Suprapubic skin (tissue), 4 donors: ENCODE results near the gene PRR5.

Source experiments
- EP300 ChIP-seq: sonication (generic); formaldehyde crosslinking; IDR thresholded peaks from one replicate; pipeline ENCODE4 v1.6.1; 2017; ENCODE audit warnings: antibody characterized with exemption
- POLR2A ChIP-seq, 2 donors: fragments of 450-650 bp; IDR thresholded peaks; one replicate each; pipeline ENCODE4 v1.6.1; 2017; ENCODE audit warnings: antibody characterized with exemption in 2 of 2, mild to moderate bottlenecking in 2 of 2, moderate library complexity in 2 of 2
- POLR2AphosphoS5 ChIP-seq, 3 donors: sonication (generic); formaldehyde crosslinking; IDR thresholded peaks; one replicate each; pipeline ENCODE4 v1.6.1; 2017; ENCODE audit warnings: antibody characterized with exemption in 3 of 3
- TF ChIP-seq, protein P1 (sequence below), 2 donors: fragments of 200-600 bp in 1 of 2; fragments of 450-650 bp in 1 of 2; sonication (generic) in 1 of 2; IDR thresholded peaks; one replicate each; pipeline ENCODE4 v1.5.1; 2016 to 2019; ENCODE audit warnings: antibody characterized with exemption in 2 of 2, mild to moderate bottlenecking in 1 of 2, moderate library complexity in 1 of 2

DNA sequence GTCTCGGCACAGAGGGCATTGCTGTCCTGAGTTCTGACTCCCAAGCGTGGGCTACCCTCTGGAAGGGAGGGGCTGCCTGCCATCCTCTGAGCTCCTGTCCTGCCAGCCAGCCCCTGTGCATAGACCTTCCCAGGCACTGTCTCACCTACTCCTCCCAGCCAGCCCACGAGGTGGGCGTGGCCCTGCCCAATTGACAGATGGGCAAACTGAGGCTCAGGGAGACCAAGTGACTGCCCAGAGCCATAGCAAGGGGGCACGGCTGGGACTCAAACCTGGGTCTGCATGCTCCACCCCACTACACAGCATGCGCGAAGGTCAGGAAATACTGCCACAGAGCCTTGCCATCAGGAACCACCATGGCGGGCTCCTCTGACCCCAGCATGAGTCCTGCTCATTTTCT, 29.4 kb upstream of the PRR5 start:
- no peak for TF ChIP-seq POLR2AphosphoS5 (IDR thresholded peaks at IDR 0.05)
- TF ChIP-seq, protein P1, sequence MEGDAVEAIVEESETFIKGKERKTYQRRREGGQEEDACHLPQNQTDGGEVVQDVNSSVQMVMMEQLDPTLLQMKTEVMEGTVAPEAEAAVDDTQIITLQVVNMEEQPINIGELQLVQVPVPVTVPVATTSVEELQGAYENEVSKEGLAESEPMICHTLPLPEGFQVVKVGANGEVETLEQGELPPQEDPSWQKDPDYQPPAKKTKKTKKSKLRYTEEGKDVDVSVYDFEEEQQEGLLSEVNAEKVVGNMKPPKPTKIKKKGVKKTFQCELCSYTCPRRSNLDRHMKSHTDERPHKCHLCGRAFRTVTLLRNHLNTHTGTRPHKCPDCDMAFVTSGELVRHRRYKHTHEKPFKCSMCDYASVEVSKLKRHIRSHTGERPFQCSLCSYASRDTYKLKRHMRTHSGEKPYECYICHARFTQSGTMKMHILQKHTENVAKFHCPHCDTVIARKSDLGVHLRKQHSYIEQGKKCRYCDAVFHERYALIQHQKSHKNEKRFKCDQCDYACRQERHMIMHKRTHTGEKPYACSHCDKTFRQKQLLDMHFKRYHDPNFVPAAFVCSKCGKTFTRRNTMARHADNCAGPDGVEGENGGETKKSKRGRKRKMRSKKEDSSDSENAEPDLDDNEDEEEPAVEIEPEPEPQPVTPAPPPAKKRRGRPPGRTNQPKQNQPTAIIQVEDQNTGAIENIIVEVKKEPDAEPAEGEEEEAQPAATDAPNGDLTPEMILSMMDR (IDR thresholded peaks at IDR 0.05), result no peak
- TF ChIP-seq POLR2A (IDR thresholded peaks at IDR 0.05), result no peak
- TF ChIP-seq EP300, result no peak
